HG02870 (cell line): ENCODE data around the gene CACNB4.
A peak's percentile ranks its signal among the peaks of the same experiment; 100 is the strongest.
"Not testable (repeated sequence)": the region's sequence is repeated elsewhere in the genome, so short reads cannot be mapped to it uniquely, and the experiment has no call there.

Experiments used
- ATAC-seq: cut with Tn5 transposase; IDR thresholded peaks from one replicate; pipeline ENCODE4 v1.9.1; 2021; ENCODE audit warnings: mild to moderate bottlenecking, moderate library complexity; ENCODE audit not compliant: unreplicated experiment

The CACNB4 gene

GRCh38 chr2:151946899-151947812 lies 151.7 kb downstream of the CACNB4 start:
- ATAC-seq, result peak; percentile 77

GRCh38 chr2:151946250-151946884 lies 152.5 kb downstream of the CACNB4 start:
- ATAC-seq, result no peak

- ATAC-seq, result no peak
These were observed 153.2 kb downstream of the CACNB4 start for GRCh38 chr2:151945602-151946001.

- ATAC-seq, result no peak
These were observed 153.7 kb downstream of the CACNB4 start for GRCh38 chr2:151945186-151945585.

GRCh38 chr2:151943461-151943860 lies 155.4 kb downstream of the CACNB4 start:
- no peak for ATAC-seq

- ATAC-seq, result not testable (repeated sequence)
These were observed 156.2 kb downstream of the CACNB4 start for GRCh38 chr2:151942540-151943205.

GRCh38 chr2:151937966-151938365 lies 160.9 kb downstream of the CACNB4 start:
- no peak for ATAC-seq

- ATAC-seq, result no peak
These were observed 162.2 kb downstream of the CACNB4 start for GRCh38 chr2:151936626-151937025.

- ATAC-seq, result no peak
These were observed 165.5 kb downstream of the CACNB4 start for GRCh38 chr2:151933266-151933804.

GRCh38 chr2:151931756-151932155 lies 167.1 kb downstream of the CACNB4 start:
- no peak for ATAC-seq

GRCh38 chr2:151931030-151931611 lies 167.7 kb downstream of the CACNB4 start:
- no peak for ATAC-seq

GRCh38 chr2:151930042-151930441 lies 168.8 kb downstream of the CACNB4 start:
- ATAC-seq, result no peak

- no peak for ATAC-seq
These were observed 170.5 kb downstream of the CACNB4 start for GRCh38 chr2:151928380-151928779.

GRCh38 chr2:151927501-151928221 lies 171.2 kb downstream of the CACNB4 start:
- no peak for ATAC-seq

- no peak for ATAC-seq
These were observed 175.8 kb downstream of the CACNB4 start for GRCh38 chr2:151922845-151923666.

GRCh38 chr2:151919786-151920185 lies 179.1 kb downstream of the CACNB4 start:
- ATAC-seq, result no peak

GRCh38 chr2:151918308-151918707 lies 180.5 kb downstream of the CACNB4 start:
- no peak for ATAC-seq

GRCh38 chr2:151916632-151917031 lies 182.2 kb downstream of the CACNB4 start:
- ATAC-seq, result no peak

GRCh38 chr2:151915629-151916025 lies 183.2 kb downstream of the CACNB4 start:
- ATAC-seq, result not testable (repeated sequence)
